ENCODE measurements around the gene RNF112. TPM values are rescaled to one million over a fixed set of nuclear protein-coding genes. Genes with fewer than 3 reads are reported as not detected.

RNF112 gene
- total RNA-seq, 2 experiments from 2014 or later: 1.4 to 1.5 TPM

DNA sequence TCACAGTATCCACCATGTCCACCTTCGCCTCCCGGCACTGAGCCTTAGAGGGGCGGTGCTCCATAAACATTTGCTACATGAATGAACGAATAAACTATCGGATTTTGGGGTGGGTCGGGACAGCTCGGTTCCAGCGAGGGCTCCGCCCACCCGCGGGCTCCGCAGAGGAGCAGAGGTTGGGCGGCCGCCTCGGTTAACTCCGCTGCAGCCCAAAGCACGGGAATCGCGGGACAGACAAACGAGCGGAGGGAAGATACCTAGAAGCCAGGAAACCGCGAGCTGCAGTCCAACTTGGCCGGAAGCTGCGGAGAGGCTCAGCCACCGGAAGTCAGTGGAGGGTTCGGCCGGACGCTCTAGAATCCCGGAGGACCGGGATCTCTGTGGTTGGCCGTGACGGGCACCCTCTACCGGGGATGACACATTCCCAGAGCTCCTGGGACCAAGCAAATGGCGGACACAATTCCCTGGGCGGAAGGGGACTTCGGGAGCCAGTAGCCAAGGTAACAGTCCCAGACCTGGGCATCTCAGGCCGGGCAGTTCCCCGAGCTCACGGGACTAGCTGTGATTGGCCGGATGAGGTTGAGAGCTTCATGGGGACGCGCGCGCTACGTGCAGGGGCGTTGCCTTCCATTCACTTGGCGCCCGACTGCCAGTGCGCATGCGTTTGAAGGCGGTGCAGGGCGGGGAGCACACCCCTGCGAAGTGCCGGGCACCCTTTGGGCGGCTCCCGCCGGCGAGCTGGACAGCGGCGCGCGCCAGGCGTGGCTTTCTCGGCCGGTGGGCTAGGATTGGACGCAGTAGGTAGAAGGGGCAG lies 33.2 kb upstream of the RNF112 start:
- intact Hi-C loops (cut with DNase I, micrococcal nuclease): loop anchor here (1.0 to 5.0 kb wide), 6 partner anchors 16 to 394 kb away; partner anchors contain the start of genes ALDH3A2 (in 1 of the 2) and B9D1 (in 1 of the 2)

DNA sequence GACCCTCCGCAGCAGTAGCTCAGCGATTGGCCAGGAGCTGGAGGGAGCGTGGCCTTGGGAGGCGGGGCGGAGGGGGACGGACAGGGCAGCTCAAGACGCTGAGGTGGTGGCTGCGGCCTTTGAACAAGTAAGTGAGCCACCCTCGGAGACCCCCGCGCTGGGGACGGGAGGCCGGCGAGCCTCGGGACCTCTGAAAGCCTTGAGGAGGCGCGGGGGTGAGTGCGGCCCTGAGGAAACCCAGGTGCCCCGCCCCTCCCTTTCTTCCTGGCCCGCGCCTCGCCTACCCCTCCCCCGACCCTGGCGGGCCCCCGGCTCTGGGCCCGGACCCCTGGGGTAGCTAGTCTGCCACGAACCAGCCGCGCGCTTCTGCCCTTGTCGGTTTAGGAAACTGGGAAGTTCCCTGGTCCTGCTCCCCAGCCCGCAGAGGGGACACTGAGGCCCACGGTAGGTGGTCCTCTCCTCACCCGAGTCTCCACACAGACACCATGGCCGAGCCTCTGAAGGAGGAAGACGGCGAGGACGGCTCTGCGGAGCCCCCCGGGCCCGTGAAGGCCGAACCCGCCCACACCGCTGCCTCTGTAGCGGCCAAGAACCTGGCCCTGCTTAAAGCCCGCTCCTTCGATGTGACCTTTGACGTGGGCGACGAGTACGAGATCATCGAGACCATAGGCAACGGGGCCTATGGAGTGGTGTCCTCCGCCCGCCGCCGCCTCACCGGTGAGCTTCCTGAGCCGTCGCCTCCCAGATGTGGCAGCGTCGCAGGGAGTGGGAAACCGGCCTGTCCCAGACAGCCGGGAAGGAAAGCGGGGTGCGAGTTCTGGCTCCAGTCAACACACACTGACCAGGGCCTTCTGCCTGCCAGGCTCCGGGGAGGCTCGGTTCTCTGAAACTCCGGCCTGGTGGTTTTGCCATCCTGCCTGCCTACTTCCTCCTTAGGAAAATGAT lies 32.3 kb upstream of the RNF112 start, which contains the start of gene MAPK7:
Gene MAPK7 (plus strand): TSS at position 83 of the 945 bp plus-strand sequence. CDS start 403 bp downstream, at position 486.
- ChIA-PET CTCF (interaction anchor here (0.8 to 1.9 kb wide), 3 partner anchors 16 to 68 kb away, joined by 5 to 62 read pairs (median 5); partner anchors contain the start of gene B9D1), POLR2A (interaction anchor here (1.3 to 2.5 kb wide), 11 partner anchors 10 to 1194 kb away, joined by 5 to 58 read pairs (median 15); partner anchors contain the start of genes AKAP10, ALDH3A2, ALKBH5 and B9D1)
- no peaks in the 10 kb centered on the region for H3K27me3 ChIP-seq (ENCODE audit: control insufficient read depth in 1 of 2, insufficient read depth in 2 of 2, low read length in 2 of 2)
- H3K9me3 ChIP-seq (ENCODE audit: control insufficient read depth in 1 of 2, insufficient read depth in 1 of 2, low read length in 2 of 2): peaks cover 0 to 5% of the 10 kb centered on the region in 2 experiments
- Mint-ChIP-seq H3K9me3 (no peaks in the 10 kb centered on the region), H3K36me3 (ENCODE audit: low read depth) (peaks cover 44% of the 10 kb centered on the region), H3K4me1 (ENCODE audit: low read depth) (peaks cover 11% of the 10 kb centered on the region), H3K27me3 (no peaks in the 10 kb centered on the region), H3K4me3 (peak within 1 kb of the TSS; percentile 100), H3K27ac (peak within 1 kb of the TSS; percentile 90)
- peak; percentile 9 for ATAC-seq (ENCODE audit: poor library complexity)
- TF ChIP-seq CTCF (IDR thresholded peaks at IDR 0.05): no peak
- H3K4me1 ChIP-seq (ENCODE audit: insufficient read depth, low read length): peaks cover 27% of the 10 kb centered on the region
- intact Hi-C loops (cut with DNase I, micrococcal nuclease): loop anchor here (1.0 to 5.0 kb wide), 6 partner anchors 16 to 394 kb away; partner anchors contain the start of genes ALDH3A2 (in 1 of the 2) and B9D1 (in 1 of the 2)
- H3K36me3 ChIP-seq (ENCODE audit: insufficient read depth, low read length): peaks cover 26% of the 10 kb centered on the region
- DNase-seq: no peak
- H3K4me3 ChIP-seq (ENCODE audit: low read length): peak within 1 kb of the TSS; percentile 100
- peak within 1 kb of the TSS; percentile 75 to 93 for H3K27ac ChIP-seq (ENCODE audit: low read depth in 1 of 2, low read length in 2 of 2)

More for the DNA sequence above, 33.2 kb upstream of the RNF112 start:
- Histone ChIP-seq H3K27ac (ENCODE audit: low read depth in 1 of 2, low read length in 2 of 2) (peak overlapping the region; percentile 75 to 93), H3K4me1 (ENCODE audit: insufficient read depth, low read length) (peaks cover 30% of the 10 kb centered on the region), H3K36me3 (ENCODE audit: insufficient read depth, low read length) (peaks cover 22% of the 10 kb centered on the region), H3K9me3 (ENCODE audit: control insufficient read depth in 1 of 2, insufficient read depth in 1 of 2, low read length in 2 of 2) (peaks cover 0 to 5% of the 10 kb centered on the region in 2 experiments), H3K4me3 (ENCODE audit: low read length) (peak overlapping the region; percentile 100), H3K27me3 (ENCODE audit: control insufficient read depth in 1 of 2, insufficient read depth in 2 of 2, low read length in 2 of 2) (no peaks in the 10 kb centered on the region)
- ATAC-seq (ENCODE audit: poor library complexity): peak; percentile 87
- CTCF ChIA-PET: interaction anchor here (0.8 to 1.9 kb wide), 3 partner anchors 15 to 367 kb away, joined by 3 to 62 read pairs (median 5); partner anchors contain the start of gene B9D1
- Mint-ChIP-seq H3K4me3 (peak overlapping the region; percentile 100), H3K9me3 (no peaks in the 10 kb centered on the region), H3K27me3 (no peaks in the 10 kb centered on the region), H3K4me1 (ENCODE audit: low read depth) (peaks cover 11% of the 10 kb centered on the region), H3K36me3 (ENCODE audit: low read depth) (peaks cover 36% of the 10 kb centered on the region), H3K27ac (peak overlapping the region; percentile 90)
- DNase-seq: peak; percentile 83 to 98 (median 90)
- POLR2A ChIA-PET: interaction anchor here (0.5 to 2.5 kb wide), 20 partner anchors 9 to 1419 kb away, joined by 3 to 58 read pairs (median 5); partner anchors contain the start of genes AKAP10, ALDH3A2, ALKBH5 and B9D1
- no peak for TF ChIP-seq CTCF (IDR thresholded peaks at IDR 0.05)
